Common myeloid progenitor, CD34-positive (primary cell): ENCODE results near the gene SERTM1.

Source experiments
- CTCF ChIA-PET: fragments of 350-600 bp; sonication (Branson Sonifier 250); formaldehyde crosslinking; loops from one replicate; lab custom pipeline; 2021; ENCODE audit warnings: antibody characterized with exemption; lab: Charles Lee
- POLR2A ChIA-PET: fragments of 350-600 bp; sonication (Branson Sonifier 250); formaldehyde crosslinking; loops from one replicate; lab custom pipeline; 2021; ENCODE audit warnings: antibody characterized with exemption; lab: Charles Lee
- DNase-seq, 3 donors: peaks; one replicate each; pipeline versions ENCODE4 v3.0.0 to v3.0.0-alpha.2; 2013
- H3K27ac ChIP-seq, 2 experiments: 1 replicate in 1 of 2; 2 replicates in 1 of 2; pipeline ENCODE4 v1.7.0; 2013; ENCODE audit warnings: inconsistent platforms in 2 of 2, low read length in 2 of 2, mild to moderate bottlenecking in 2 of 2, low read depth in 1 of 2, moderate library complexity in 1 of 2; ENCODE audit not compliant: severe bottlenecking in 2 of 2, insufficient read depth in 1 of 2, poor library complexity in 1 of 2
- H3K27me3 ChIP-seq, 5 experiments: replicated peaks in 2 of 5; 1 replicate in 3 of 5; 2 replicates in 2 of 5; pipeline versions ENCODE4 v1.6.1 to v1.7.0; 2013; ENCODE audit warnings: low read length in 4 of 5, mild to moderate bottlenecking in 2 of 5, moderate library complexity in 2 of 5, inconsistent platforms in 1 of 5; ENCODE audit not compliant: insufficient read depth in 5 of 5, control insufficient read depth in 4 of 5
- H3K36me3 ChIP-seq, 4 experiments: 1 replicate in 2 of 4; 2 replicates in 2 of 4; pipeline versions ENCODE4 v1.6.1 to v1.7.0; 2013; ENCODE audit warnings: low read length in 3 of 4, control low read depth in 1 of 4, mild to moderate bottlenecking in 1 of 4; ENCODE audit not compliant: control insufficient read depth in 4 of 4, insufficient read depth in 4 of 4
- H3K4me1 ChIP-seq, 4 experiments: 1 replicate in 3 of 4; 2 replicates in 1 of 4; pipeline versions ENCODE4 v1.6.1 to v1.7.1; 2013; ENCODE audit warnings: low read length in 3 of 4, mild to moderate bottlenecking in 3 of 4, control low read depth in 1 of 4, inconsistent platforms in 1 of 4, moderate library complexity in 1 of 4; ENCODE audit not compliant: control insufficient read depth in 4 of 4, insufficient read depth in 4 of 4; ENCODE audit errors: control extremely low read depth in 1 of 4
- H3K4me3 ChIP-seq, 7 experiments: 1 replicate in 4 of 7; 2 replicates in 3 of 7; pipeline versions ENCODE4 v1.5.1 to v1.7.0; 2013; ENCODE audit warnings: mild to moderate bottlenecking in 7 of 7, low read length in 6 of 7, moderate library complexity in 6 of 7, inconsistent platforms in 2 of 7, low read depth in 2 of 7, control low read depth in 1 of 7; ENCODE audit not compliant: insufficient read depth in 4 of 7, control insufficient read depth in 1 of 7; ENCODE audit errors: extremely low read depth in 1 of 7
- H3K9me3 ChIP-seq, 5 experiments: 1 replicate in 4 of 5; 2 replicates in 1 of 5; pipeline versions ENCODE4 v1.6.1 to v1.7.1; 2013; ENCODE audit warnings: low read length in 4 of 5, mild to moderate bottlenecking in 2 of 5, inconsistent platforms in 1 of 5, low read depth in 1 of 5, moderate library complexity in 1 of 5; ENCODE audit not compliant: control insufficient read depth in 4 of 5, insufficient read depth in 2 of 5; ENCODE audit errors: control extremely low read depth in 1 of 5
- whole genome bisulfite sequencing: methylation state at CpG from one replicate; pipeline ENCODE4 v1.1.5; 2013; ENCODE audit not compliant: insufficient coverage; 5-methylcytosine and 5-hydroxymethylcytosine counted together

The SERTM1 gene

DNA sequence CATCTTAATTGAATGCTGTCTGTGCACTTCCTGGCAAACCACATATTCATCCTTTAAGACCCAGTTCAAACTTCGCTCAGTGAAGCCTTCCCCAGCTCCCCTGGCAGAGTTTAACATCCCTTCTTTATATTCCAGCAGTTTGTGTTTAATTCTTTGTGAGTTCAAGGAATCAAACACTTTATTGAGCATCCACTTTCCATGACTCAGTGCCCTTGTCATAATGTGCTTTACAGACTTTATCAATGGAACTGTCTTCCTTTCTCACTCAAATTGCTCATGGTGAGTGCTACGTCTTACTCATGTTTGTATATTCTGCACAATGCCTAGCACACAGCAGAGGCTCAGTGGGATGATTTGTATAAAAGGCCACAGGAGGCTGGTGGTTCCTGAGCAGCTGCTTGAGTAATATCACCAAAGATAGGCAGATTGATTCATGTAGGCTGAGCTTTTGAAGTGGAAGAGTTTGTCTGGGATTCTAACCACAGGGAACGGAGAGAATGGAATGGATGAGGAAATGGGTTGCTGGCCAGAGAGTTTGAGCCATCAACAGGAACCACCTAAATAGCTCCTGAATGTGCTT is 44.2 kb downstream of the SERTM1 start:
- Histone ChIP-seq H3K4me3 (no peak overlapping the region), H3K36me3 (no peaks in the 10 kb centered on the region), H3K9me3 (no peaks in the 10 kb centered on the region), H3K27ac (no peak overlapping the region), H3K4me1 (no peaks in the 10 kb centered on the region), H3K27me3 (no peaks in the 10 kb centered on the region)
- ChIA-PET POLR2A (no interaction called here), CTCF (interaction anchor here (0.6 to 1.6 kb wide), 2 partner anchors 13 to 31 kb away, joined by 3 to 5 read pairs; no protein-coding TSS in a partner anchor)
- no peak for DNase-seq
- WGBS = 57% methylated on average over 1 of the region's 3 CpGs

DNA sequence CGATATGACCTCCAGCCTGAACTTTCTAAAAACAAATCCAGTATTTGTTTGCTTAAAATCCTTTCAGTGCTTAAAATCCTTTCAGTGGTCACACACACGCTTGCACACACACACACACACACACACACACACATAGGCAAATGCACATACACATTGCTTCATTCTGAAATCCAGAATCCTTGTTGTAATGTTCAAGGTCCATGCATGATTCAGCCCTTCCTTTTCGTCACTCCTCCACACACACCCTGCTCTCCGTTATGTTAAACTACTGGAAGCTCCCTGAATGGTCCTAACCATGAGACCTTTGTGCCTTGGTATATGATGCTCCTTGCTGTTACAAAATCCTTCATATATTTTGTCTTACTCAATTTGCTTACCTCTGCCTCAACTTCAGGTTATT is 44.9 kb downstream of the SERTM1 start:
- H3K27me3 ChIP-seq = no peaks in the 10 kb centered on the region
- WGBS = 95% methylated on average over 4 of the region's 4 CpGs
- H3K4me1 ChIP-seq = no peaks in the 10 kb centered on the region
- H3K27ac ChIP-seq = no peak overlapping the region
- ChIA-PET POLR2A (no interaction called here), CTCF (interaction anchor here (1.6 kb wide), 1 partner anchor 12 kb away, joined by 5 read pairs; no protein-coding TSS in a partner anchor)
- H3K4me3 ChIP-seq = no peak overlapping the region
- DNase-seq = no peak
- no peaks in the 10 kb centered on the region for H3K36me3 ChIP-seq
- H3K9me3 ChIP-seq = no peaks in the 10 kb centered on the region

DNA sequence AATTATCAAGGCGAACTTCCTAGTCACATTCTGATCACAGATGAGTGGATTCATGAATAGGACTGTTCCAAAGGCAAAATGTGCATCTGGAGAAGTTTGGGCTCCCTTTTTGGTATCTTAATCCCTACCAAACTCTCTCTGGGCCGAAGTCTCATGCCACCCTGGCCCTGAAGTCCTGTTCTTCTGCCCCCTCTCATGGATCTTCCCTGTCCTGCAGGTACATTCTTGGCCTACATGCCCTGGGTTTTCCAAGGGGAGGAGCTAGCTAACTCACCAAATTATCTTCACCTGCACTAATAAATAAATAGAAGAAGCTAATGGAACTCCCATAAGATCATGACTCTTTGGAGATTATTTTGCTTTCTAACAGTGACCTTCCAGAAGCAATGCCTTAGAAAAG is 50.3 kb downstream of the SERTM1 start:
- no peak overlapping the region for H3K27ac ChIP-seq
- H3K4me3 ChIP-seq = no peak overlapping the region
- POLR2A ChIA-PET = no interaction called here
- CTCF ChIA-PET = interaction anchor here (2.0 kb wide), 1 partner anchor 12 kb away, joined by 7 read pairs; no protein-coding TSS in a partner anchor
- H3K4me1 ChIP-seq = no peaks in the 10 kb centered on the region
- H3K9me3 ChIP-seq = no peaks in the 10 kb centered on the region
- 95% methylated on average over 2 of the region's 2 CpGs for WGBS
- H3K27me3 ChIP-seq = no peaks in the 10 kb centered on the region
- H3K36me3 ChIP-seq = no peaks in the 10 kb centered on the region
- DNase-seq = no peak

DNA sequence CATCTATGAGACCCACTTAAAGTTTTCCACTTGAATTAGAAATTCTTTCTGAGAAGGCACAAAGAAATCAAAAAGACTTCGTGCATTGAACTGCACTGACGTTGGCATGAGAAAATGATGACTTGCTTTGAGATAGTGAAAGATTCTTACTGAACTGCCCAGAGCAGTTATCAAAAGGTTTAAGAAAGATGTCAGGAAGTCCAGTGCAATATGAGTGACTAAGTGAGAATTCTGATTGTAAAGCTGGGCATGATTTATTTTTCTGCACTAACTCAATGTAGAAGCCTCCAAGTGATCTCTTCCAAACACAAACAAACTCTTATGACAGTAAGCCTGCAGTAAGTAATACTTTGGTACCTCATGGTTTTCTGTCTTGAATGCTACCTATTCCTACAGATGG is 52.1 kb downstream of the SERTM1 start:
- ChIA-PET CTCF (interaction anchor here (2.0 kb wide), 1 partner anchor 10 kb away, joined by 7 read pairs; no protein-coding TSS in a partner anchor), POLR2A (no interaction called here)
- Histone ChIP-seq H3K27me3 (no peaks in the 10 kb centered on the region), H3K4me3 (no peak overlapping the region), H3K36me3 (no peaks in the 10 kb centered on the region), H3K4me1 (no peaks in the 10 kb centered on the region), H3K9me3 (no peaks in the 10 kb centered on the region), H3K27ac (no peak overlapping the region)
- 100% methylated on average over 2 of the region's 2 CpGs for WGBS
- DNase-seq = no peak

DNA sequence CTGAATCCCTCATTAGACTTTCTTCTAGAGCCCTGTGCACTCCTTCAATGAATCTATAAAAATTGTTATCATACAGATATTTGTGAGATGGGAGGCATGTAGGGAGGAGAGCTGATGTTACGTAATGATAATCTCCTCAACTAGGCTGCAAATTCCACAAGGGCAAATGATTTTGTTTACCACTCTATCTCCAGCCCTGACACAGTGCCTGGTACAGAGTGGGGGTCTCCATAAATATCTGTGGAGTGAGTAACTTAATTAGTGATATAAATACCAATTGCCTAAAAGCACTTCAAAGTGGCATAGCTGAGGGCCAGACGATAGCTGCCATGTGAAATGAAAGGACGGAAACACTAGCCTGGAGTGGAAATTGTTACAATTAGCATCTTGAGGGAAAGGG is 54.2 kb downstream of the SERTM1 start:
- 100% methylated on average over 2 of the region's 3 CpGs for WGBS
- CTCF ChIA-PET = no interaction called here

DNA sequence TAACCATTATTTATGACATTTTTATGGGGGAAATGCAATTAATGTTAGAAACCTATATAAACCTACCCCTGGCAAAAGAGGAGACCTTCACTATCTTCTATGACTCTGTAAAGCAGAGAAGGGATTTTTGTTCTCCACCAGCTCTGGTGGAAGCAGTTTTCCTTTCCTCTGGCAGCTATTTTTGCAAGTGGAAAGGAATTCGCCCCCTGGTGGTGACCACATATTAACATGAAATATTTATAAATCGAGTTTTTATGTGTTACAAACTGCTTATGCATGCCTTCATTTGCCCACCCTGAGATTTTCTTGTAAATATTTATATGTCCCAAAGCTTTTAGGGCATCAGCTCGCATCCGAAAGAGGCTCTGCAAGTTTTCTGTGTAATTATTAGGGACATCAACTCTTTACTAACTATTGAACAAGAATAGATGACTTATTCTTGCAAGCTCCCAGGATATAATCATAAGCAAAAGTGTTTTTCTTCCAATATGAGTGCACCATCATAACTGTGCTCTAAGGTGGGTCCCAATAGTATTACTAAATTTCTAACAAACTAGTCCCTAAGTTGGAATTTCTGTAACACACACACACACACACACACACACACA is 62.4 kb downstream of the SERTM1 start:
- CTCF ChIA-PET = interaction anchor here (0.6 to 6.6 kb wide), 20 partner anchors 9 to 452 kb away, joined by 3 to 51 read pairs (median 4); partner anchors contain the start of gene SPART
- no peaks in the 10 kb centered on the region for H3K27me3 ChIP-seq
- H3K27ac ChIP-seq = no peak overlapping the region
- no peaks in the 10 kb centered on the region for H3K9me3 ChIP-seq
- DNase-seq = peak; percentile 63 to 81 (median 72)
- POLR2A ChIA-PET = no interaction called here
- H3K36me3 ChIP-seq = no peaks in the 10 kb centered on the region
- H3K4me3 ChIP-seq = no peak overlapping the region
- whole genome bisulfite sequencing = no CpG with 5 or more reads among the region's 4 CpGs
- H3K4me1 ChIP-seq = no peaks in the 10 kb centered on the region

More for the DNA sequence above, 54.2 kb downstream of the SERTM1 start:
- Histone ChIP-seq H3K27ac (no peak overlapping the region), H3K9me3 (no peaks in the 10 kb centered on the region), H3K36me3 (no peaks in the 10 kb centered on the region), H3K4me3 (no peak overlapping the region), H3K27me3 (no peaks in the 10 kb centered on the region), H3K4me1 (no peaks in the 10 kb centered on the region)
- no peak for DNase-seq
- POLR2A ChIA-PET = no interaction called here

DNA sequence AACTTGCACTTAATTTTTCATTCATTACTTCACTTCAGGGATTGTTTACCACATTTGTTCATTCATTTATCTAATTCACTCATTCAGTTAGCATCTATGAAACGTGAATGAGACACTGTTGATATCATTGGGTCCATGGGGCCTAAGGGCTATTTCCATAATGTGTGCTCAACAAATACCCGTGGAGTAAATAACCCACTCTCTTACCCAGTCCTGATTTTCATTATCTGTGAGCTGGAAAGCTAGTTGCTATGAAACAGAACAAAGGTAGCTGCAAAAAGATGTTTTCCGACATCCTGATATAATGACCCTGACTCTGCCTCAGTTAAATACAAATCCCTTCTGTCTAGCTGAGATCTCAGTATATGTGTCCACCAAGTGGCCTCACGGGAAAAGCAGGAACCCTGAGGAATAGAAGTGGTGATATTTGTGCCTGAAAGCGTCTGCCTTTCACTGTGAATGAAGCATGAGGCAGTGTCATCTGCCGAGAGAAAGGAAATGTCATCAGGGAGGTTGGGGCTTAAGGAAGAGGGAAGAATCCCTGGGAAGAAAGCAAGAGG is 63.8 kb downstream of the SERTM1 start:
- no peaks in the 10 kb centered on the region for H3K9me3 ChIP-seq
- CTCF ChIA-PET = interaction anchor here (1.8 to 6.6 kb wide), 3 partner anchors 8 to 318 kb away, joined by 7 to 51 read pairs (median 8); no protein-coding TSS in a partner anchor

More for the DNA sequence above, 63.8 kb downstream of the SERTM1 start:
- H3K4me3 ChIP-seq = no peak overlapping the region
- H3K27ac ChIP-seq = no peak overlapping the region
- DNase-seq = no peak
- H3K27me3 ChIP-seq = no peaks in the 10 kb centered on the region
- 92% methylated on average over 4 of the region's 6 CpGs for WGBS
- no peaks in the 10 kb centered on the region for H3K4me1 ChIP-seq
- H3K36me3 ChIP-seq = no peaks in the 10 kb centered on the region
- POLR2A ChIA-PET = no interaction called here
